PC-3 (cell line): ENCODE measurements around the gene SDK2.

Experiments used
- EZH2 ChIP-seq: fragments of 300-600 bp; sonication (generic); IDR thresholded peaks from one replicate; pipeline ENCODE4 v1.6.1; 2017; ENCODE audit warnings: antibody characterized with exemption, mild to moderate bottlenecking, low read length; ENCODE audit not compliant: unreplicated experiment
- EZH2phosphoT487 ChIP-seq: fragments of 300-600 bp; sonication (generic); IDR thresholded peaks from 2 replicates; pipeline ENCODE4 v1.6.1; 2018; ENCODE audit warnings: mild to moderate bottlenecking, antibody characterized with exemption, low read length, borderline replicate concordance
- TF ChIP-seq, protein P1 (sequence below): fragments of 300-600 bp; sonication (generic); conservative IDR thresholded peaks from 2 replicates; pipeline ENCODE4 v1.5.1; 2017; ENCODE audit warnings: antibody characterized with exemption, low read depth, mild to moderate bottlenecking, low read length

DNA sequence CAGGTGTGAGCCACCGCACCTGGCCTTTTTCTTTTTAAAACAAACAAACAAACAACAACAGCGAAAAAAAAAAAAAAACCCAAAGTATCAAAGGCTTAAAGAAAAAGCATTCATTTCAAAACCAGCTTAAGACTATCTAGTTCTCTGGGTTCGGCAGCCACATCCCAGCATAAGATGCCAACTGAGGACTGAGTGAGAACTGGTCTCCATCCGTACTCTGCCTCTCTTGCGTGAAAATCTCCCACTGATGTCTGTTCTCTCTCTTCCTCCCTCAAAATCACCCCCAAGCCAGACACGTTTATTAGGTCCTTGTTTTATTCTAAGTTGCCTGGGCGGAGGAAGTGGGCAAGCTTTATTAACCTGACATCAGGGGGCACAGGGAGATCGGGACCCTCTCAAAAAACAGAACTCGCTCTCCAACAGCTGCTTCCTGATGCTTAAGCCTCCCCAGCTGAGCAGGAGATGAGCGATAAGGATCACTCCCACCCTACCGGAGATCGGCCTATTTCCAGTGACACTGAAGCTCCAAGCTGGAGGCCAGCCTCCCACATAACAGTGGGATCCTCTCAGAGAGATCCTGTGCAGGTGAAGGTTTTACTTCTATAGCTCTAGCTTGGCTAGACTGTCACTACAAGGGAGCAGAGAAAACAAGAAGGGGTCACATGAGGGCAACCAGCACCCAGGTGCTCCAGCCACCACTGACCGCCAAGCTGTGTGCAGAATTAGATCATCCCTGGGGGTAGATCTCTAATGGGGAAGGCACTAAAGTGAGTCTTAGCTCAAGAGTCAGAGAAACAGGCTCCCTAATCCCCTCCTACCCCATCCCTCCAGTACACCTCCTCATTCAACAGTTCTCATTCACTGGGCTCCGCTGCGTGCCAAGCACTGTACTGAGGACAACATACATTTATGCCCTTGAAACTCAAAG is 346.0 kb downstream of the SDK2 start:
- TF ChIP-seq EZH2: no peak
- TF ChIP-seq, protein P1, sequence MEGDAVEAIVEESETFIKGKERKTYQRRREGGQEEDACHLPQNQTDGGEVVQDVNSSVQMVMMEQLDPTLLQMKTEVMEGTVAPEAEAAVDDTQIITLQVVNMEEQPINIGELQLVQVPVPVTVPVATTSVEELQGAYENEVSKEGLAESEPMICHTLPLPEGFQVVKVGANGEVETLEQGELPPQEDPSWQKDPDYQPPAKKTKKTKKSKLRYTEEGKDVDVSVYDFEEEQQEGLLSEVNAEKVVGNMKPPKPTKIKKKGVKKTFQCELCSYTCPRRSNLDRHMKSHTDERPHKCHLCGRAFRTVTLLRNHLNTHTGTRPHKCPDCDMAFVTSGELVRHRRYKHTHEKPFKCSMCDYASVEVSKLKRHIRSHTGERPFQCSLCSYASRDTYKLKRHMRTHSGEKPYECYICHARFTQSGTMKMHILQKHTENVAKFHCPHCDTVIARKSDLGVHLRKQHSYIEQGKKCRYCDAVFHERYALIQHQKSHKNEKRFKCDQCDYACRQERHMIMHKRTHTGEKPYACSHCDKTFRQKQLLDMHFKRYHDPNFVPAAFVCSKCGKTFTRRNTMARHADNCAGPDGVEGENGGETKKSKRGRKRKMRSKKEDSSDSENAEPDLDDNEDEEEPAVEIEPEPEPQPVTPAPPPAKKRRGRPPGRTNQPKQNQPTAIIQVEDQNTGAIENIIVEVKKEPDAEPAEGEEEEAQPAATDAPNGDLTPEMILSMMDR: no peak
- TF ChIP-seq EZH2phosphoT487: no peak
